Measurements from ENCODE around the gene PEX5L.
"Not testable (repeated sequence)": the region's sequence is repeated elsewhere in the genome, so short reads cannot be mapped to it uniquely, and the experiment has no call there.

PEX5L gene, protein sequence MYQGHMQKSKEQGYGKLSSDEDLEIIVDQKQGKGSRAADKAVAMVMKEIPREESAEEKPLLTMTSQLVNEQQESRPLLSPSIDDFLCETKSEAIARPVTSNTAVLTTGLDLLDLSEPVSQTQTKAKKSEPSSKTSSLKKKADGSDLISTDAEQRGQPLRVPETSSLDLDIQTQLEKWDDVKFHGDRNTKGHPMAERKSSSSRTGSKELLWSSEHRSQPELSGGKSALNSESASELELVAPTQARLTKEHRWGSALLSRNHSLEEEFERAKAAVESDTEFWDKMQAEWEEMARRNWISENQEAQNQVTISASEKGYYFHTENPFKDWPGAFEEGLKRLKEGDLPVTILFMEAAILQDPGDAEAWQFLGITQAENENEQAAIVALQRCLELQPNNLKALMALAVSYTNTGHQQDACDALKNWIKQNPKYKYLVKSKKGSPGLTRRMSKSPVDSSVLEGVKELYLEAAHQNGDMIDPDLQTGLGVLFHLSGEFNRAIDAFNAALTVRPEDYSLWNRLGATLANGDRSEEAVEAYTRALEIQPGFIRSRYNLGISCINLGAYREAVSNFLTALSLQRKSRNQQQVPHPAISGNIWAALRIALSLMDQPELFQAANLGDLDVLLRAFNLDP

DNA sequence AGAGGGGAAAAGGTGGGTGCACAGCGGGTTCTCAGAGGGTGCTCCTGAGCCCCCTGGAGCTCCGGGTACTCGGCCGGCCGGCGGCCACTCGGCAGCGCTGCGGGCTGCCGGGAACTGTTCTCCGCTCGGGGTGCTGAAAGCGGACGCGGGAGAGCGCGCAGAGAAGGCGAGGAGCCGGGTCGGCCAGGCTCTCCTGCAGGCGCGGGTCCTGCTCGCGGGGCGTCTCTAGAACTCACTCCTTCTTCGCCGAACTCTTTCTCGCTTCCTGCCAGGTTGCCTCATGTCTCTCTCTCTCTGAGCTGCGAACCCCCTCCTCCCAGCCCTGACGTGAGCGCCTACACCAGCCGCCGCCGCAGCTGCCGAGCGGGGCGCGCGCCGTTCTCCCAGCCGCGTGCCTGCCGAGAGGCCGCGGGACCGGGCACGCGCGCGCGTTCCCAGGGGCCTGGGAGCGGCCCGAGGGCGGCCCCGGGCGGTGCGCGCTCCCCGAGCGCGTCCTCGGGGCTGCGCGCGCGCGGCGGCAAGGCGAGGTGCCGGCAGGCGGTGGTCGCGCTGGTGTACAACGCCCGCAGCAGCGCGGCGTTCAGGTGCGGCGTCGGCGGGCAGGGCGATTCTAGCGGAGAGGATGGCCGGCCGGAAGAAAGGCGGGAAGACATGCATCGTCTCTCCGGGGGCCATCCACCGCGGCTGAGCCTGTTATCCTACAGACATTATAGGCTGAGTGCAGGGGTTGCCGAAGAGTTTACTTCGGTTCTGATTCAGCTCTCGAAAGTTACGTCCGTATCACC is at the start of gene PEX5L:
Gene PEX5L (minus strand): TSS at position 267 of the 785 bp plus-strand sequence. CDS start 338 bp downstream, outside the sequence.
- no peak for FAIRE-seq

GRCh38 chr3:180085122-180085710 is 48.5 kb upstream of the PEX5L start:
- FAIRE-seq: no peak

- no peak for FAIRE-seq
These were observed 46.0 kb upstream of the PEX5L start for GRCh38 chr3:180082699-180083098.

- no peak for FAIRE-seq
These were observed 41.9 kb upstream of the PEX5L start for GRCh38 chr3:180078592-180078991.

DNA sequence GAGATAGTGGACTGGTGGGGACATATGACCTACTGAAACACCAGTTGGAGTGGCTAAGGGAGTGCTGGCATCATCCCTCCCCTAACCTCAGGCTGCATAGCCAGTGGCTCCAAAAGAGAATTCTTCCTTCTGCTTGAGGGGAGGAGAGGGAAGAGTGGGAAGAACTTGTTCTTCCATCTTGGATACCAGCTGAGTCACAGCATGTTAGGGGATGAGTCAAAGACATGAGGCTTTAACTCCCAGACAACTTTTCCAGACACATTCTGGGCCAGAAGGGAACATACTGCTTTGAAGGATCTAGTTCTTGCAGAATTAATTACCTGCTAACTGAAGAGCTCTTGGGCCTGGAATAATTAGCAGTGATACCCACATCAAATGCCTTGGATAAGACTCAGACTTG is 36.8 kb upstream of the PEX5L start:
- no peak for FAIRE-seq

- FAIRE-seq: no peak
These were observed 36.0 kb upstream of the PEX5L start for GRCh38 chr3:180072786-180073185.

GRCh38 chr3:180070925-180071324 is 34.2 kb upstream of the PEX5L start:
- FAIRE-seq: no peak

- FAIRE-seq: no peak
These were observed 31.3 kb upstream of the PEX5L start for GRCh38 chr3:180068023-180068422.

DNA sequence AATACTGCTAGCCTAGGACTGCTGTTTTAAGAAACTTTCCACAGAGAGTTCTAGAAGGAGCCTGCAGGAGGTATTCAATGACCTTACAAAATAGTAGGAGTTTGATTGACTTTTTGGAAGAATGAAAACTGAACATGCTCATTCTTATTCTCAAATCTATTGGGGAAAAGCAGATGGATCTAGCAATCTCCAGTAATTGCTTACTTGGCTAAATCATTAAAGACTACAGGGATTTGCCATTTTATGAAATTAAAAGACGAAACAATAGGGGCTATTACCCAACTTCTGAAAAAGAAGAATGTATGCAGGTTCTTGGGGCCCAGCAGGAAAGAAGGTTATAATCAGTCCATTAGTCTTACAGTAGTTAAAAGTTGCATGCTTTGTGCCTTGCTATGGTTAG is 29.9 kb upstream of the PEX5L start:
- FAIRE-seq: no peak

- no peak for FAIRE-seq
These were observed 27.0 kb upstream of the PEX5L start for GRCh38 chr3:180063783-180064182.

DNA sequence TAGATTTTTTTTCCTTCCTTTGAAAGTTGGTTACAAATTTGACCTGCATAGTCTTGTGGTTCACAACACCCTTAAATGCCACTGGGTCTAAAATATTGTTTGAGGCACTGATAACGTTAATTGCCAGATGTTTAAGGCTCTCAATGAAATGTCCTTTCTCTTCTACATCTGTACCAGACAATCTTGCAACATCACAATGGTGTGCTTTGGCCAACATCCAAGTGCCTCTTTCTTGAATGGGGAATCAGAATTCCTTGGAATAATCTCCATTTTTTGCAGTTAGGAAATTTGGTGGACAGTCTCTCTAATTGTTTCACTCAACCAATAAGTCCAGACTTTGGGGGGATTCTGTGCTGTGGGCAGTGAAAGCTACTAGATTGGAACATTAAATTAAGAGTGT is 26.0 kb upstream of the PEX5L start:
- FAIRE-seq: no peak

DNA sequence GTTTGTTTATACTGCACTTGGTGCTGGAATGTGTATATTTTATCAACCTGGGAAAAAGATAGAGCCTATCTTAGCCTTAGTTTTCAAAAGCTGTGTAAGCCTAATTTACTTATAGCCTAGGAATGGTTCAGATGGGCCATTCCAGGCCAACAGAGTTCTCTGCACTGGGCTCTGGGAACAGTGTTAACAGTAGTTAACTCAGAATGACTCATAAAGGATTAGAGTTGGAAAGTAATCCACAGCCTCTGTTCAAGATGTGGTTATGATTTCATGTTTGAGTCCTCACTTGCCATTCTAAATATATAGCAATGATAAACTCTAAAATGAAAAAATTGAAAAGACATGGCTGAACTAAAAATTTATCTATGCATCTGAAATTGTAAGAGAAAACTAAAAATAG is 22.6 kb upstream of the PEX5L start:
- FAIRE-seq: no peak

- FAIRE-seq: no peak
These were observed 21.5 kb upstream of the PEX5L start for GRCh38 chr3:180058238-180058637.

DNA sequence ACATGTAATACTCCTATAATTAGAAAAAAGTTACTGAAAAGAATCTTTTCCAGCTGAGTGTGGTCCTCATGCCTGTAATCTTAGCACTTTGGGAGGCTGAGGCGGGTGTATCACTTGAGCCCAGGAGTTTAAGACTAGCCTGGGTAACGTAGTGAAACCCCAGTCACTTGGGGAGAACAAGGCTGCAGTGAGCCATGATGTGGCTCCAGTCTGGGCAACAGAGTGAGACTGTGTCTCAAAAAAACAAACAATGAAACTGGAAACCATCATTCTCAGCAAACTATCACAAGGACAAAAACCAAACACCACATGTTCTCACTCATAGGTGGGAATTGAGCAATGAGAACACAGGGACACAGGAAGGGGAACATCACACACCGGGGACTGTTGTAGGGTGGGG is 18.9 kb upstream of the PEX5L start:
- not testable (repeated sequence) for FAIRE-seq

- no peak for FAIRE-seq
These were observed 12.7 kb upstream of the PEX5L start for GRCh38 chr3:180049391-180049790.

- no peak for FAIRE-seq
These were observed 12.1 kb upstream of the PEX5L start for GRCh38 chr3:180048840-180049239.

GRCh38 chr3:180048103-180048502 is 11.4 kb upstream of the PEX5L start:
- FAIRE-seq: no peak

- no peak for FAIRE-seq
These were observed 4.2 kb upstream of the PEX5L start for GRCh38 chr3:180040966-180041365.

DNA sequence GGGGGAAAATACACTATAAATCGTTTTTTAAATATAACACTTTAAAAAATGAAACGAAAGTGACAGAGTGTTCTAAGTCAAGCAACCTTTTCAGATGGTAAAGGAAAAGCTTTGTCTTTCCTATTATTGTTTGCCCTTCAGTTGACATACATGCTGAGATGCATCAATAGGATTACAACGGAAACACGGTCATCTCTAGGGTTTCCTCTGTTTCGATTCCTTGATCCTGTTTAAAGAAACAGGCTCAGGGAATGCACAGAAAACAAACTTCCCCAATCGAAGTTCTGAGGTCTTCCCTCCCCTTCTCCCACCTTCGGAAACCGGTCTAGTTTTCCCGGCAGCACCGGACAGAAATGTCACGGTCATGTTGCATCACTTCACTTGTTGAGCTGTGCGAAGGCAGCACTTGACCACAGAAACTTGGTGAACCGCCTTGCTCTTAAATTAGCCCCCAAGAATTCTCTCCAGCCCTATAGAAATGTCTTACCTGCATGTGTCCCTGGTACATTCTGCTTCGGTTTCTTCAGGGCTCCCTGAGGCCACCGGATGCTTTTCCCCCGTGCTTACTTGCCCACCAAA is 556 bp downstream of the PEX5L start:
- no peak for FAIRE-seq

DNA sequence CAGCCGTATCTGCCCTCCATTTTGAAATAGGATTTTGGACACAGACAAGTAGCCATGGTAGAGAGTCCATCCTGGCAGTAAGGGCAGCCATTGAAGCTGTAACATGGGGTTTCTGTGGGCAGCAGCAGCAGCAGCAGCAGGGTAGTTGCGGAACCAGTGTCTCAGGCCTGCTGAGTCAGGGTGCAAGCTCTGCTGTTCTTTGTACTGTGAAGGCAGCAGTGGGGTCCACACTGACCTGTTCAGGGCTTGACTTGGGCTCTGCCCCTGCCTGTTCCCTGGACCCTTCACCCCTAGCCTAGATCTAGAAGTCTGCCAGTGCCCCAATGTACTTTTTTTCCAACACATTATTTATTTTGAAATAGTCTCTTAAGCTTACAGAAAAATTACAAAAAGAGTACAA is 9.7 kb downstream of the PEX5L start:
- FAIRE-seq: no peak

- FAIRE-seq: no peak
These were observed 18.2 kb downstream of the PEX5L start for GRCh38 chr3:180018543-180018942.

DNA sequence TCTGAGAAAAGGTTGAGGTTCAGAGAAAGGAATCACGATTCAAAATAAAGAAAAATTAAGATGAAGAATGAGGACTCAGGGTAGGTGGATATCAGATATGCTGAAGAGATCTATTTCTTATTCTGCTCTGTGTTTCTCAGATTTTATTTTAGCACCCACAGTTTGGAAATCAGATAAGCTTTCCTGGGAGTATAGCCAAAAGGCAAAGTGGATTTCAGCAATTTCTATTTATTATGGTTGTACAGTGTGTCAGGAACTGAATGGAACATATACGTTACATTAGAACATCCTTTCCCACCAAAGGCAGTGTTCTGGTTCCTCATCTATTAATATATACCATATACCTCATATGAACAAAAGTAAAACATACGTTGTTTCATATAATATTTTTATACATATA is 18.9 kb downstream of the PEX5L start:
- FAIRE-seq: no peak

DNA sequence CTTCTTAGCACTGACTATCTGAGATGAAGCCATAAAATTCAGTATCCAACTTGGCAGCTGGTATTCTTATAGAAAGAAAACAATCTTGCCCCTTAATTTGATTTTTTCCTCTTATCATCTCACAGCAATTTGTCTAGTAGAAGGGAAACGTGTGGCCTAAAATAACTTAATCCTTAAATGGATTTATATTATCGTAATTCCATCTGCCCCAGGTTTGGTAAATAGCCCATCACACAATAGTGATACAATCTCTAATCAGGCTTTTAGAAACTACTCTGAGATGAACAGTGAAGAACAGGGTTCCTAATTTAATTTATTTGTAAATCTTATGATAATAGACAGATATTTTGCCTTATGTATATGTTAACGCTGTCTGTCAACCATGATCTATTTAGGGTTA is 24.8 kb downstream of the PEX5L start:
- no peak for FAIRE-seq
